Measurements from ENCODE around the gene TBC1D7.

The TBC1D7 gene

GRCh38 chr6:13268913-13269518, 59.3 kb downstream of the TBC1D7 start:
- DNase-seq (ENCODE audit: low spot score), result no peak

GRCh38 chr6:13267142-13267651, 61.1 kb downstream of the TBC1D7 start:
- DNase-seq (ENCODE audit: low spot score), result no peak

GRCh38 chr6:13263669-13264068, 64.7 kb downstream of the TBC1D7 start:
- no peak for DNase-seq (ENCODE audit: low spot score)

DNA sequence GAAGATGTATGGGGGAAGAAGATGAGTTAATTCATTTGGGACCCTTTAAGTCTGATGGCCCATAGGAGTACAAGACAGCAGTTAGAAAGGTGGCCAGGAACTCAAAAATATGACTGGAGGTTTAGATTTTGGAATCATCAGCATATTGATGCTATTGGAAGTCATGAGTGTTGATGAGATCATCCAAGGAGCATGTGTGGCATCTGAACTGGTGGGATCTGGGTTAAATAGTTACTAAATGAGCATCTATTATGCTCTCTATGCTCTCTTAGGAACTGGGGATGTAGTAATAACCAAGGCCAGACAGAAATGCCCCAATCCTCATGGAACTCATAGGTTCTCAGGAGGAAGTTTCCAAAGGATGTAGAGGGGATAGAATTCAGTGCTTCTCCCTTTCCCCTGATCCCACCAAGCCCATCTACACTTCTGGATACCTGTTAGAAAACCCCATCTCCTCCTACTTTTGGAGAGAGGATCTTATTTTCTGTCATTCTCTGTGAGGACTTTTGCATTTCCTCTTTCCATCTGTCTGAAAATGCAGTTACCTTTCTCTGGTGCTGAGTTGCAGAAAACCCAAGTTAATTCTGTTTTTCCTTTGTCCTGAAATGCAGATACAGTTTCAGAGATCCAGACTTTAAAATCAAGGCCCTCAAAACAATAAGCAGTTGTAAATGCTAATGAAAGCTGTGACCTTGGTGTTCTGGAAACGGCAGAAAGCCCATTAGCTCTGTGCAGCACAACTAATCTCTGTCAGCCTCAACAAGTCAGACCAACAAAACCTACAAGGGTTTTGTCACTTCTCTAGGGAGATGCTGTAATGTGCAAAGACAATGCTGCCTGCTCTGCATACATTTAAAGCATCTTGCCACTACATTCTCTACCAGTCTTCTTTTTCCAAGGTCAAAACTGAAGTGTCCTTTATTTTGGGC, 65.8 kb downstream of the TBC1D7 start:
- DNase-seq (ENCODE audit: low spot score), result no peak

GRCh38 chr6:13261464-13261994, 66.8 kb downstream of the TBC1D7 start:
- DNase-seq (ENCODE audit: low spot score), result peak; percentile 59

- no peak for DNase-seq (ENCODE audit: low spot score)
These were observed 67.5 kb downstream of the TBC1D7 start for GRCh38 chr6:13260831-13261230.

DNA sequence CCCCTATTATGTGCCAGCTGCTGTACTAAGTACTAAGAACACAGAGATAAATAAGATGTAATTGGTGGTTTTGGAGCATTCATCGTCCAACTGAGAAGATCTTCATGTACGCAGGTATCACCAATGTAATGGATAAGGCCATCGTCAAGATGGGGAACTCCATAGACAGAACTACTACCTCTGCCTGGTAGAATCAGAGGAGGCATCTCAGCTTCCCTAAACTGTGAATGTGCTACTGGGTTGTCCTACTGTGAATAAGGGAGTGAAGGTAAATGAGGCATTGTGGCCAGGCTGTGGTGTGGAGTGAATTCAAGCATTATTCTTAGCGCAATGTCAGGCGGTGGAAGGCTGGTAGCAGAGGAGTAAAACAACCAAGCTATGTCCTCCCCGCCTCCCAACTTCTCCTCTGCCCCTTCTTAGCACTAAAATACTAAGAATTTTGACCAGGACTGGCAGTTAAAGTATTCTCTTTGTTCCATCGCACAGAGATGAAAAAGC, 68.2 kb downstream of the TBC1D7 start:
- no peak for DNase-seq (ENCODE audit: low spot score)

GRCh38 chr6:13259393-13259792, 68.9 kb downstream of the TBC1D7 start:
- no peak for DNase-seq (ENCODE audit: low spot score)

- no peak for DNase-seq (ENCODE audit: low spot score)
These were observed 71.9 kb downstream of the TBC1D7 start for GRCh38 chr6:13256266-13257001.

Data from germinal center (tissue), 1 donor.